ENCODE measurements around the gene CLDN10.

Gene CLDN10

GRCh38 chr13:95552539-95553441, at the start of gene CLDN10:
TSS of gene CLDN10 (plus strand) at chr13:95552720. CDS start at chr13:95552754, 34 bp downstream.
- no peak for FAIRE-seq
- TF ChIP-seq CTCF (IDR thresholded peaks at IDR 0.05; ENCODE audit: insufficient read depth, missing control alignments): no peak
- no peak for DNase-seq (ENCODE audit: insufficient read length, low spot score)

- DNase-seq (ENCODE audit: insufficient read length, low spot score) (no peak), FAIRE-seq (no peak)
- TF ChIP-seq CTCF (IDR thresholded peaks at IDR 0.05; ENCODE audit: insufficient read depth, missing control alignments): no peak
Observed at GRCh38 chr13:95503662-95504061, 48.9 kb upstream of the CLDN10 start.

- no peak for FAIRE-seq
- no peak for DNase-seq (ENCODE audit: insufficient read length, low spot score)
- no peak for TF ChIP-seq CTCF (IDR thresholded peaks at IDR 0.05; ENCODE audit: insufficient read depth, missing control alignments)
Observed at GRCh38 chr13:95505265-95505664, 47.3 kb upstream of the CLDN10 start.

GRCh38 chr13:95505986-95506385, 46.5 kb upstream of the CLDN10 start:
- TF ChIP-seq CTCF (IDR thresholded peaks at IDR 0.05; ENCODE audit: insufficient read depth, missing control alignments): no peak
- no peak for FAIRE-seq
- no peak for DNase-seq (ENCODE audit: insufficient read length, low spot score)

GRCh38 chr13:95507991-95508390, 44.5 kb upstream of the CLDN10 start:
- no peak for DNase-seq (ENCODE audit: insufficient read length, low spot score)
- no peak for FAIRE-seq
- no peak for TF ChIP-seq CTCF (IDR thresholded peaks at IDR 0.05; ENCODE audit: insufficient read depth, missing control alignments)

- no peak for FAIRE-seq
- no peak for TF ChIP-seq CTCF (IDR thresholded peaks at IDR 0.05; ENCODE audit: insufficient read depth, missing control alignments)
- no peak for DNase-seq (ENCODE audit: insufficient read length, low spot score)
Observed at GRCh38 chr13:95508996-95509395, 43.5 kb upstream of the CLDN10 start.

Data from D721Med (cell line).